ENCODE measurements around the gene MPPED1.

DNA sequence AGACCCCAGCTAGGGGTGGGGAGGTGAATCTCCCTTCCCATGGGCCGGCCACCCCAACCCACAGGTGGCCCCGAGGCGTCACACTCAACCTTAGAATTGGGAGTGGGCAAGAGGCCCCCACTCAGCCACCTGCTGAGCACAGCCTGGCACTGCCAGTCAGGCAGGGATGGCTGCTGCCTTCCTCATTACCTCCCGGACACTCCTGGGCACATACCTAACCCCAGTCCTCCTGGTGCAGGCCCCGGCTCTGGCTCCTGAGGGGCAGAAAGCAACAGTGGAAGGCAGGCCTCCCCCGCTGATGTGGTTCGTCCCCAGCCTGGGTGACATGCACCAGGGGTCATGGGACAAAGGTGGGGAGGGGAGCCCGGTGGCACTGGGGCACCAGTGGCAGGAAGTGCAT, 103.6 kb downstream of the MPPED1 start:
- TF ChIP-seq, protein P1, sequence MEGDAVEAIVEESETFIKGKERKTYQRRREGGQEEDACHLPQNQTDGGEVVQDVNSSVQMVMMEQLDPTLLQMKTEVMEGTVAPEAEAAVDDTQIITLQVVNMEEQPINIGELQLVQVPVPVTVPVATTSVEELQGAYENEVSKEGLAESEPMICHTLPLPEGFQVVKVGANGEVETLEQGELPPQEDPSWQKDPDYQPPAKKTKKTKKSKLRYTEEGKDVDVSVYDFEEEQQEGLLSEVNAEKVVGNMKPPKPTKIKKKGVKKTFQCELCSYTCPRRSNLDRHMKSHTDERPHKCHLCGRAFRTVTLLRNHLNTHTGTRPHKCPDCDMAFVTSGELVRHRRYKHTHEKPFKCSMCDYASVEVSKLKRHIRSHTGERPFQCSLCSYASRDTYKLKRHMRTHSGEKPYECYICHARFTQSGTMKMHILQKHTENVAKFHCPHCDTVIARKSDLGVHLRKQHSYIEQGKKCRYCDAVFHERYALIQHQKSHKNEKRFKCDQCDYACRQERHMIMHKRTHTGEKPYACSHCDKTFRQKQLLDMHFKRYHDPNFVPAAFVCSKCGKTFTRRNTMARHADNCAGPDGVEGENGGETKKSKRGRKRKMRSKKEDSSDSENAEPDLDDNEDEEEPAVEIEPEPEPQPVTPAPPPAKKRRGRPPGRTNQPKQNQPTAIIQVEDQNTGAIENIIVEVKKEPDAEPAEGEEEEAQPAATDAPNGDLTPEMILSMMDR (IDR thresholded peaks at IDR 0.05; ENCODE audit: borderline replicate concordance, extremely low read depth, low read length, poor library complexity, severe bottlenecking) = no peak
- no peak for TF ChIP-seq EZH2 (IDR thresholded peaks at IDR 0.05; ENCODE audit: borderline replicate concordance, low read depth, low read length, severe bottlenecking)
